ENCODE measurements around the gene RTP3.
"Not testable (repeated sequence)": the region's sequence is repeated elsewhere in the genome, so short reads cannot be mapped to it uniquely, and the experiment has no call there.

RTP3 gene

GRCh38 chr3:46520531-46520930 lies 22.8 kb downstream of the RTP3 start:
- no peak for DNase-seq

- no peak for DNase-seq
Observed at GRCh38 chr3:46521096-46521495, 23.3 kb downstream of the RTP3 start.

DNA sequence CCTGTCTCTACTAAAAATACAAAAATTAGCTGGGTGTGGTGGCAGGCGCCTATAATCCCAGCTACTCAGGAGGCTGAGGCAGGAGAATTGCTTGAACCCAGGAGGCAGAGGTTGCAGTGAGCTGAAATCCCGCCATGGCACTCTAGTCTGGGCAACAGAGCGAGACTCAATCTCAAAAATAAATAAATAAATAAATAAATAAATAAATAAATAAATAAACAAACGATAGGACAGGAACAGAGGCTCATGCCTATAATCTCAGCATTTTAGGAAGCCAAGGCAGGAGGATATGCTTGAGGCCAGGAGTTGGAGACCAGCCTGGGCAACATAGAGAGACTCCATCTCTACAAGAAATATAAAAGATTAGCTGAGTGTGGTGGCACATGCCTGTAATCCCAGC lies 24.4 kb downstream of the RTP3 start:
- not testable (repeated sequence) for DNase-seq

DNA sequence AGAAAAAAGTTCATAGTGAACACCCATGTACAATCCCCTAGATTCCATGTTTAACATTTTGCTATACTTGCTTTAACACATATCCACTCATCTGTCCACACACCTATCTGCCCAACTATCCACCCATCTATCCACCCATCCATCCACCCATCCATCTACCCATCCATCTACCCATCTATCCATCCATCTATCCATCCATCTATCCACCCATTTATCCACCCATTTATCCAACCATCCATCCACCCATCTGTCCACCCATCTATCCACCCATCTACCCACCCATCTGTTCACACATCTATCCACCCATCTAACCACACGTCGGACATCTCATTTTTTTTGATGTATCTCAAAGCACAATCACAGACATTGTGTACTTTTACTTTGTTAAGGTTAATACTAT lies 25.8 kb downstream of the RTP3 start:
- no peak for DNase-seq

- no peak for DNase-seq
Observed at GRCh38 chr3:46524008-46524407, 26.2 kb downstream of the RTP3 start.

DNA sequence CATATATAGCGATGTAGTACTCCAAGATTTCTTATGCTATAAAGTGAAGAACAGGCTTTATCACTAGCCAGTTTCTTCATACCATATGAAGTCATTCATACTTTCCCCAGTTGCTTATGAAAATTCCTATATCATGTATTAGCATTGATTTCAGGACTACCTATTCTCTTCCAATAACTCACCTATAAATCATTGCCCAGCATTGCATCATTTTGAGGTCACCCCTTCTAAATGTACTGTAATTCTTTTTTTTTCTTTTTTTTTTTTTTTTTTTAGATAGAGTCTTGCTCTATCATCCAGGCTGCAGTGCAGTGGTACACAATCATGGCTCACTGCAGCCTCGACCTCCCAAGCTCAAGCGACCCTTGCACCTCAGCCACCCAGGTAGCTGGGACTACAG lies 27.1 kb downstream of the RTP3 start:
- DNase-seq: no peak

GRCh38 chr3:46527239-46527638 lies 29.5 kb downstream of the RTP3 start:
- DNase-seq: no peak

DNA sequence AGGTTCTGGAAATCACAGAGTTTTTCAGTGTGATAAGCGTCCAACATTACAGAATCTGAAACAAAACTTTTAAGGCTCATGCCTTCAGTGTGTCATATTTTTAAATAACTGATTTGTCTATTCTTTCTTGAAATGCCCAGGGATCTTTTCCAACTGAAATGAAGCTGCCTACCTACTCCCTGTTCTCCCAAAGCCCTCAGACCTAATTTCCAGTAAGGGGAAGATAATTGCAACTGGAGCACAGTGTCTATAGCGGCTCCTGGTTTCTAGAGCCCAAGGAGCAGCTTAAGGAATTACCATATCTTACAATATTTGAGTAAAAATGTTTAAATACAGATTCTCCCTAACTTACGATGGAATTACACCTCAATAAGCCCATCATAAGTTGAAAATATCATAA lies 35.3 kb downstream of the RTP3 start:
- no peak for DNase-seq

DNA sequence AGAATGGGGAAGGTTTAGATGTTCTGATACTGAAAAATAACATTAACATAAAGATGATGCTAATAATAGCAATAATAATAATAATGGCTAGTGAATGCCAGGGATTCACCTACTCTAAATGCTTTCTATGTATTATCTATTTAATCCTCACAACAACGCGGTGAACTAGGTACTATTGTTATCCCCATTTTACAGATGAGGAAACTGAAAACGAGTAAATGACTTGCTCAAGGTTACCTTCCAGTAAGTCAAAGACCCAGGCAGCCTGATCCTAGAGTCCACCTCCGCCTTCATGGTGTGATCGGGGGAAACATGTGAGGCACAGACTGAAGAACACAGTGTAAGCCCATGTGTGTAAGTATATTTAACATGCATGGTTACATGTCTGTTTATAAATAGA lies 38.0 kb downstream of the RTP3 start:
- DNase-seq: no peak

- DNase-seq: no peak
Observed at GRCh38 chr3:46536758-46537157, 39.0 kb downstream of the RTP3 start.

DNA sequence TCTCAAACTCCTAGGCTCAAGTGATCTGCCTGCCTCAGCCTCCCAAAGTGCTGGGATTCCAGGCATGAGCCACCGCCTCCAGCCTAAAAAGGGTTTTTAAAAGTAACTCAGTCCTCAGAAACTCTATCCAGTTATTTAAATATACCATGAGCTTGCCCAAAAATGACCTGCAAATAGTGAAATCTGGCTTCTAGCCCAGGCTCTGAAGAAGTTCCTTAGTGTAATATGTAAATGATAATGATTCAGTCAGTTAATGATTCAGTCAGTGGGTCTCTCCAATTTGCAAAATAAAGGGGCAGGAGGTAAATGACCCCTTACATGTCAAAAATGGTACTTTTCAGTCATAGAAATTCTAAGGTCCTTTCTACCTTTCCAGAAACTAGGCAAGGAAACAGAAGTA lies 39.5 kb downstream of the RTP3 start:
- no peak for DNase-seq

GRCh38 chr3:46537779-46538178 lies 40.0 kb downstream of the RTP3 start:
- DNase-seq: no peak

DNA sequence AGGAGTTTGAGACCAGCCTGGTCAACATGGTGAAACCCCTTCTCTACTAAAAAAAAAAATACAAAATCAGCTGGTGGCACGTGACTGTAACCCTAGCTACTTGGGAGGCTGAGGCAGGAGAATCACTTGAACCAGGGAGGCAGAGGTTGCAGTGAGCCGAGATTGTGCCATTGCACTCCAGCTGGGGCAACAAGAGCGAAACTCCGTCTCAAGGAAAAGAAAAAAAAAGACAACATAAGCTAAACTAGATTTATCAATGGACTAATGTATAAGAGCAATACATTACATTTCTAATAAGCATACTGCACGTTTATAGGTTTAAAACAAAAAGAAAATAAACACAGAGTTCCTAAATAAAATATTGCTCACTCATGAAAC lies 40.6 kb downstream of the RTP3 start:
- not testable (repeated sequence) for DNase-seq

DNA sequence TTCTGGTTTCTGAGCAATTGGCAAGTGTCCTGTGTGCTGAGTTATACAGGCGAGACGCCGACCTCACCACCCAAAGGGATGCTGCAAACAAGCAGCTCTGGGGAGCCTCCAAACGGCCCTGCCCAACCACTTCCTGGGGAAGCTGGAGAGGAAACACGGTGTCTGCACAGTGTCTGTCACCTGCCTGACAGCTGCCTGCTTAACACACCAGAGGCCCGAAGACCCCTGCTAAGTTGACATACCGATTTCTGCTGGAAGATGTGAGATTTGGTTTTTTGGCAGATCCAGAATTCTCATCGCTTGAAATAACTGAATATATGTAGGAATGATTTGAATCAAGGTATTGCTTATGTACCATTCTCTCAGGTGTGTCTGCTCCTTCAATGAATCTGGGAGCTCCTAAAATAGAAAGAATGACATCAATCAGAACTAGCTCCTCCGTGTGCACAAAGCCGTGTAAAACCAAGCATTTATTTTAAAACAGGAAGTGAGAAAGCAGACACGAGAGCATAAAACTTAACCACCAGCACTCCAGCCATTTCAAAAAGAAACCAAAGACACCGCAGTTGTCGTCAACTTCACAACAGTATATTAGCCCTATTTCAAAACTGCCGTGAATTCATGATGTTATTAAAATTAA lies 41.1 kb downstream of the RTP3 start:
- peak; percentile 38 for DNase-seq

- no peak for DNase-seq
Observed at GRCh38 chr3:46539443-46540005, 41.7 kb downstream of the RTP3 start.

GRCh38 chr3:46540550-46540949 lies 42.8 kb downstream of the RTP3 start:
- no peak for DNase-seq

GRCh38 chr3:46541835-46542234 lies 44.1 kb downstream of the RTP3 start:
- no peak for DNase-seq

GRCh38 chr3:46542344-46542743 lies 44.6 kb downstream of the RTP3 start:
- no peak for DNase-seq

- no peak for DNase-seq
Observed at GRCh38 chr3:46542801-46543201, 45.0 kb downstream of the RTP3 start.

DNA sequence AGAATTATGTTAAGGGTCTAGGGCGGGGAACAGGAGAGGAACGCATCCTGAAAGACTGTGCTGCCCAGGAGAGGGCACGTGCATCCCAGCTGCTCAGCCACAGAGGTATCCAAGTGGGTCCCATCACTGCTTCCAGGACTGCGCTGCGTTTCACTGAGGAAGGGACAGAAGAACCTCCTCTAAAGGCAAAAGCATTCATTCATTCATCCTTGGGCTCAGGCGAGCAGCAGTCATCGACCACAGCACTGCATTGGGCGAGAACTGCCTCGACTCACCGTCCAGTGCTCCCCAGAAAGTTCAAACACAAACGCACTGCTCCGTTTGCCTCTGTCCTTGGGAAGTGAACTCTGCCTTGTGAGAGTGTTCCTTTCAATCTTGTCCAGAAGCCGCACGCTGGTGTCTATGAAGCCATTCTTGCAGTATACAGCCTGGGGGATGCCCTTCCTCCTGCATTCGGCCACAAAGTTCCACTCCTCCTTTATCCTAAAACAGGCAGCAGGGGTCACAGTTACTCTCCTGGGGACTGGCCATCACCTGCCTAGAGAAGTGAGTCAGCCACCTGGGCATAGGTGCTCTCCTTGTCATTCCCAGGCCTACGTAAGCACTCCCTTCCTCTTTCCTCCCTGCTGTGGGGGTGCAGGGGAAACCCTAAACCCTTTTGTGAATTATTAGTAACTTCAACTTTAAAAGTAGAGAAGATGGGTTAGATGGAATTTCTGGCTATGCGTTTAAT lies 47.2 kb downstream of the RTP3 start:
- DNase-seq: no peak

DNA sequence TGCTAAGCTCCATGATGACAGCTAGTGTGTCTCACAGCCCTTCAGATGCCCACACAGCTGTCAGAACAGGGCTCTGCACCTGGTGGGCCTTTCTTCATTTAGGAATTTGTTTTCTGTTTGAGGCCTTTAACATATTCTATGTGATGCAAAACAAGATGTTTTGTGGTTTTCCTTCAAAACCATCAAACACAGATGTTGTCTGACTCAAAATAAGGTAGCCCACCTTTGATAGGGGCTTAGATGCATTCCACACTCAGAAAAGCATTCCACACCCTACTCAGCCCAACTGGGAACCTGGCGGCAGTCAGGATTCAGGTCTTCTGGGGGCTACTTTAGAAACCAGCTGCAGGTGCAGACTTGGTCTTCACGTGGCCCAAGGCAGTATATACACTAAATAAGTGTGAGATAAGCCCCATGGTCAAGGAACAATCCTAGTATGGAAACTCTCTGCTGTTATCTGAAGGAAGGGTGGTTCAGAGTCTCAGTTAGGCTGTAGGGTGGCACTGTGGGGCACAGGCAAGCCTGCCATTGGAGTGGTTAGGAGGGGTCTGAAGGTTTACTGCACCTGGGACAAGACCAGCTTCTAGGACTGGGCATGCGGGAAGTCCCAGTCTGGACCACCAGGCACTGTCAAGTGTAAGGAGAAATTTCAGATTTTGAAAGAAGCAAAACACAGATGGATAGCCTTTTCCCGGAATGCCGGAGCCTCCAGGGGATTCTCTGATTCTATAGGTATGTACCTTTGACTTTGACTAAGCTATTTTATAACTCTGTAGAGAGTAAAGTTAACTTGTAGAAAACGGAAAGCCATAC lies 48.2 kb downstream of the RTP3 start:
- no peak for DNase-seq

GRCh38 chr3:46546896-46547440 lies 49.2 kb downstream of the RTP3 start:
- DNase-seq: no peak

DNA sequence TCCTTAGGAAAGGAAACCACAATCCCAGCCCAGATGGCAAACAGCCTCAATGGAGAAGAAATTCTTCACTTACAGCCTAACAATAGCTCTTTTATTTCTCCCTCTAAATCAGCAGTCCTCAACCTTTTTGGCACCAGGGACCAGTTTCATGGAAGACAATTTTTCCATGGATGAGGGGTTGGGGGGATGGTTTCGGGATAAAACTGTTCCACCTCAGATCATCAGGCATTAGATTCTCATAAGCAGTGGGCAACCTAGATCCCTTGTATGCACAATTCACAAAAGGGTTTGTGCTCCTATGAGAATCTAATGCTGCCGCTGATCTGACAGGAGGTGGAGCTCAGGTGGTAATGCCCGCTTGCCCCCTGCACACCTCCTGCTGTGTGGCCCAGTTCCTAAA lies 50.8 kb downstream of the RTP3 start:
- DNase-seq: not testable (repeated sequence)

Data from hematopoietic multipotent progenitor cell treated with erythropoietin and hydrocortisone succinate and interleukin-3 and kit ligand, for 8 days (in vitro differentiated cells).